HG02870 (cell line): ENCODE results near the gene YPEL1.

ENCODE experiments used
- ATAC-seq: cut with Tn5 transposase; IDR thresholded peaks from one replicate; pipeline ENCODE4 v1.9.1; 2021; ENCODE audit warnings: mild to moderate bottlenecking, moderate library complexity; ENCODE audit not compliant: unreplicated experiment

YPEL1 gene

DNA sequence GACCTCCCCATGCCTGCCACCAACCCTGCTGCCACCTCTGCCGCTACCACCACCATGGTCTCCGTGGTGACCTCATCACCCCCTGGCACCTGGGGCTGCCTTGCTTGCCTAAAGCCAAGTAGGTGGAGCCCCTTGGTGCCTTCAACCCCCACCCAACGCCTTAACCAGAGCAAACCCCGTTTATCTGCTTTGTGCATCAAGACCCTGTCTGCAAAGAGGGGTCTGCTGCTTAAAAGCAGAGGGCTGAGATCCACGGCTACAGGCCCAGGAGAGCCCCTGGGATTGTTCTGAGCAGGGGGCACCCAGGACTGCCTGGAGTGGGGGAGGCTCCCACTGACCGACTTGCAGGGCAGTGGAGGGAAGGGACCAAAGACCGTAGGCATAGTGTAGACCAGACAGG lies 74.7 kb downstream of the YPEL1 start:
- ATAC-seq = no peak

GRCh38 chr22:21659864-21660525 lies 75.6 kb downstream of the YPEL1 start:
- ATAC-seq = no peak

- peak; percentile 63 for ATAC-seq
Observed at GRCh38 chr22:21657360-21658032, 78.1 kb downstream of the YPEL1 start.

- no peak for ATAC-seq
Observed at GRCh38 chr22:21657020-21657359, 78.6 kb downstream of the YPEL1 start.

- peak; percentile 6 for ATAC-seq
Observed at GRCh38 chr22:21652547-21653545, 82.7 kb downstream of the YPEL1 start.

DNA sequence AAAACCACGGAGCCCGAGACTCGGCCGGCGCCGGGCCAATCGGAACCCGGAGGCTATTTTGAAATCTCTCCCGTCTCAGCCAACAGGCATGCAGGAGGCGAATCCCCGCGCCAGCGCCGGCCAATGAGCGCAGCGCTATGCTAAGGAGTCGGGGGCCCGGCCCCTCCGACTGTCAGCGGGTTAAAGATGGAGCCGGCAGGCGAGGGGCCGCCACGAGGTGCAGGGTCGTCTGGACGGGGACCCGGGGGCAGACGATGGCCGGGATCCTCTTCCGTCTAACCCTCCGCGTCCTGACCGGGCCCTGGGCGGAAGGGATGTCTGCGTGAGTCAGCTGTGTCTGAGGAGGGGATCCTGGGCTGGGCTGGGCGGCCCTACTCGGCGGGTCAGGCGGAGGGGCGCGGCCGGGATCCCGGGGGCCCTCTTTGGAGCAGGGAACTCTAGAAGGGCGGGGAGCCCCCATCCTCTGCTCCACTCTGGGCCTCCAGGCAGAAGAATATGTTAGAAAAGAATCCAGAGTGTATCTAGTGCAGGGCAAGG lies 83.5 kb downstream of the YPEL1 start:
- peak; percentile 89 for ATAC-seq

DNA sequence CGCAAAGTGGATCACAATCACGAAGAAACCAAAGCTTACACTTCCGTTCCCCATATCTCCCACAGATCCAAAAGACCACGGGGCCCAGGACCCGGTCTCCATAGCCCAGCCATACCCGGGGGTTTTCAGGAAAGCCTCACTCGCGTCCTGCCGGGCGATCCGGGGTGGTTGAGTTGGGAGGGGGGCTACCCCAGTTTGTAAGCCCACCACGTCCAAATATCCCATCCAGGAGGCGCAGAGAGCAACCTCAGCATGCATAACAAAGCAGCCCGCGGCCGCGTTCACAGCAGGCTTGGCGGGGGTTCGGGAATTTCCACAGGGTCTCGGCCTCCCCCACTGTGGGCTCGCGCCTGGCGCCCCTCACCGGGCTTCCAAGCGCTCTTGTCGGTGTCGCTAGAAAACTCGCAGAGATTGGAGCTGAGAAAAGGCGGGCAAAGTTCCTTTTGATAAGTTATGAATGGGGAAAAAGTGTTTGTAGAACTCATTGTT lies 84.0 kb downstream of the YPEL1 start:
- peak; percentile 11 for ATAC-seq

DNA sequence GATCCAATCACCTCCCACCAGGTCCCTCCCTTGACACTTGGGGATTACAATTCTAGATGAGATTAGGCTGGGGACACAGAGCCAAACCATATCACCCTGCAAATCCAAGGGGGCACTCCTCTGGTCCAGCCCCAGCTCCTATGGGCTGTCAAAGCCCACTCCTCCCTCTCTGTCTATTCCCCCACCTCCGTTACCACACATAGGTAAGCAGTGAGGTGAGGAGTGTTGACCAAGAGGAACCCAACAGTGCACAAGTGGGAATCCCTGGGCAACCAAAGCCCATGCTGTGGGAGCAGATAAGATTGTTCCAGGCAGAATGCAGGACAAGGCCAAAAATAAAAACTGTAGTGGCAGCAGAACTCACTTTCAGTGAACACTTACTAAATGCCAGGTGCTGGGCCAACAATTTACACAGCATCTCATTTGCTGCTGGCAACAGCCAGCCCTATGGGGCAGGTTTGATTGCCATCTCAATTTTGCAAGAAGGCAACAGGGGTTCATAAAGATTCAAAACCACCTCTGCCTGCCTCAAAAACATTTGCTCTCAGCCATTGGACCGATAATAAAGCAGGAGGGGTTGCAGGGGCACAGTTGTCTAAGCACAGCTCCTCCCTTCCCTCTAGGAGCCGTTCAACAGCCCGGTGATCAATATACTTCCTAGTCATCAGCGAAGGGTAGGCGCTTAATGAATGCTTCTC lies 84.6 kb downstream of the YPEL1 start:
- no peak for ATAC-seq

GRCh38 chr22:21650280-21650679 lies 85.3 kb downstream of the YPEL1 start:
- no peak for ATAC-seq
